G401 (cell line): ENCODE data around the gene S100A4. TPM values are rescaled to one million over a fixed set of nuclear protein-coding genes. Genes with fewer than 3 reads are reported as not detected.

Experiments used
- total RNA-seq: library from RNA; depleted of rRNA; stranded (reverse); fragments of >200 nt; shearing (Covaris generic); gene quantifications from 2 replicates; pipeline ENCODE4 v1.2.3, GENCODE V29; 2014; rRNA removed

The S100A4 gene
- total RNA-seq, 1 experiment from 2014 or later, result 452 TPM

Other genes starting within 250 kb of the S100A4 start
- gene PGLYRP3, start 232.9 kb downstream of the S100A4 start, total RNA-seq, result not detected in 2 replicates
- not detected in 2 replicates for gene PGLYRP4, start 197.0 kb downstream of the S100A4 start, total RNA-seq
- 1.1 and 14.0 TPM in 2 replicates for gene S100A9, start 188.0 kb downstream of the S100A4 start, total RNA-seq
- not detected in 2 replicates for gene S100A12, start 170.2 kb downstream of the S100A4 start, total RNA-seq
- not detected in 2 replicates for gene S100A8, start 154.7 kb downstream of the S100A4 start, total RNA-seq
- gene S100A7A, start 129.3 kb downstream of the S100A4 start, total RNA-seq, result not detected in 2 replicates
- not detected in 2 replicates for gene S100A7, start 85.2 kb downstream of the S100A4 start, total RNA-seq
- gene S100A6, start 9.8 kb downstream of the S100A4 start, total RNA-seq, result 308 and 563 TPM in 2 replicates
- gene S100A5, start 4.9 kb downstream of the S100A4 start, total RNA-seq, result 1.5 and 15.4 TPM in 2 replicates
- gene S100A3, start 3.5 kb upstream of the S100A4 start, total RNA-seq, result 0.37 and 4.3 TPM in 2 replicates
- 10.6 and 10.8 TPM in 2 replicates for gene S100A2, start 20.0 kb upstream of the S100A4 start, total RNA-seq
- 81.9 and 98.1 TPM in 2 replicates for gene S100A16, start 67.3 kb upstream of the S100A4 start, total RNA-seq
- gene S100A14, start 70.5 kb upstream of the S100A4 start, total RNA-seq, result 0.75 TPM in 1 of 2 replicates, not detected in the other
- 111 and 239 TPM in 2 replicates for gene S100A13, start 81.7 kb upstream of the S100A4 start, total RNA-seq
- gene S100A1, start 82.6 kb upstream of the S100A4 start, total RNA-seq, result 132 and 195 TPM in 2 replicates
- gene CHTOP, start 88.3 kb upstream of the S100A4 start, total RNA-seq, result 42.5 and 66.4 TPM in 2 replicates
- gene SNAPIN, start 112.9 kb upstream of the S100A4 start, total RNA-seq, result 49.8 and 58.2 TPM in 2 replicates
- 289 and 376 TPM in 2 replicates for gene ILF2, start 125.2 kb upstream of the S100A4 start, total RNA-seq
- 0.12 TPM in 1 of 2 replicates, not detected in the other for gene NPR1, start 132.9 kb upstream of the S100A4 start, total RNA-seq
- 20.7 and 21.1 TPM in 2 replicates for gene INTS3, start 182.2 kb upstream of the S100A4 start, total RNA-seq
- gene SLC27A3, start 229.6 kb upstream of the S100A4 start, total RNA-seq, result 1.4 and 5.4 TPM in 2 replicates